ENCODE results near the gene ADAMTS14.

Gene ADAMTS14

DNA sequence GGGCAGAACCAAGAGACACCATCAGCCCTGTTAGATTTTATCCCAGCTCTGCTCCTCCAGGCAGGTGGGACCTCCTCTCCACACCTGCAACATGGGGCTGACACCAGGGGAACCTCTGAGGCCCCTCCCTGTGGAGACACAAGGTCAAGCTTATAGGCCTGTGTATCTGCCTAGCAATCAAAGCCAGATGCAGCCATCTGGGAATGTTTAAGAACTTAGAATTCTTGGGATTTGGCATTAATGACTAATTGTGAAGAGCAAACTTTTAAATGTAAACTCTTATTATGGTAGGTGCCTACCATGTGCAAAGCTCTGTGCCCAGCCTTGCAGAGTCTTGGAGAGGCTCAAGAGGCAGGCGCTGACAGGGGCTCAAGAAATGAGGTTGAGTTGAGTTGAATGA is 60.7 kb downstream of the ADAMTS14 start:
- no peak for DNase-seq

DNA sequence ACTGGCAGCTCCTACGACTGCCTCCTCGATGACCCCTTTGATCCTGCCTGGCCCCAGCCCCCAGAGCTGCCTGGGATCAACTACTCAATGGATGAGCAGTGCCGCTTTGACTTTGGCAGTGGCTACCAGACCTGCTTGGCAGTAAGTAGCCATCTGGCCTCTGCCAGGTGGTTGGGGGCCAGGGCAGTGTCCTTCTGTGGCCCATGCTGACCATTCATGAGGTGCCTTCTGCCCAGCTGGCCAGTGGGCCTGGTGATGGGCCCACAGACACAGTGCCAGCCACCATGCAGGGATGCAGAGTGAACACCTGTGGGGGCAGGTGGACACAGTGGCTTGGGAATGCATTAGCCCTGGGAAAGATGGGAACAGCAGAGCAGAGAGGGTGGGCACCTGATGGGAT is 62.9 kb downstream of the ADAMTS14 start:
- DNase-seq: no peak

GRCh38 chr10:70736525-70736924 is 64.2 kb downstream of the ADAMTS14 start:
- no peak for DNase-seq

DNA sequence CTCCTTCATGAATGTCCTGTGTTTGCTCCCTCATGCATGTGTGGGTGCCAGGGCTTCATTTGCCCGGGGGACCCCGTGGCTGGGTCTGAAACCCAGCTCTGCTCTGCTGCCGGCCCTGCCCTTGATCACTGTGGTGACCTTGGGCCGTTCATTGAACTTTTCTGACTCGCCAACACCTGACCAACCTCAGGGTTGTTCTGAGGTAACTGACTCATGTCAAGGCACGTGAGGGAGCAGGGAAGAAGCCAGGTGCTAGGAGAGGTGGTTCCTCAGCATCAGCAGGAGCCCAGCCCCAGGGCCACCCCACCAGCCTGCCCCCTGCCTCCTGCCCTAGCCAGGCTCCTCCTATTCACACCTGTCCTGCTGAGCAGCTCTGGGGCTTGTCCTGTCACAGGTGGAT is 64.9 kb downstream of the ADAMTS14 start:
- DNase-seq: no peak

DNA sequence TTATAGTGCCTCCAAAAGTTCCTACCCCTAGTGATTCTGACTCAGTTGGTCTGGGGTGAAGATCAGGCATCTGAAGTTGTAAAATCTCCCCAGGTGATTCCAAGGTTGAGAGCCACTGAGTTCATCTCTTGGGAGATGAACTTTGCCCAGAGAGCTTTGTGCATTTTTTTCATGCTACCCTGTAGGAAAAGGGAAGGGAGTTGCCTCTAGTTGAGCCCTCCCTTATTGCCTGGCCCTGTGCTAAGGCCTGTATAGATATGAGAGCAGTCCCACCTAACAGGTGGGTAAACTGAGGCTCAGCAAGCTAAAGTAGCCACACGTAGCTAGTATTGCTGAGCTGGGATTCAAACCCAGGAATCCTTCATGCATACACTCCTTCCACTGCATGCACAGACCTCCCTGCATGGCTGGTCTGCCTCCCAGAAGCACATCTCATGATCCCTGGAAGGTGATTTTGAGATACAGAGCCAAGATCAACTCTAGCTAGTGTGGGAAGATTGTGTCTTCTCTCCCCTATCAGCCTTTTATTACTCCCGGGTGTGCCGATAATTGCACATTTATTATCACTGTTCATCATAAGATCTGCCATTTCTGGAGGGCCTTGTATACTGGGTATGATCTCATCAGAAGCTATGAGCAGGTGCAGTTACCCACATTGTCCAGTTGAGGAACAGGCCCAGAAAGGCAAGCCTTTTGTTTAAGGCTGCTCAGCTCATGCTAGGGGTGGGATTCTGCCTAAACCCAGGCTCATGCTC is 65.9 kb downstream of the ADAMTS14 start:
- DNase-seq: no peak

- DNase-seq: no peak
Measured at GRCh38 chr10:70738761-70739121, 66.4 kb downstream of the ADAMTS14 start.

GRCh38 chr10:70740406-70741288 is 68.3 kb downstream of the ADAMTS14 start:
- DNase-seq: no peak

DNA sequence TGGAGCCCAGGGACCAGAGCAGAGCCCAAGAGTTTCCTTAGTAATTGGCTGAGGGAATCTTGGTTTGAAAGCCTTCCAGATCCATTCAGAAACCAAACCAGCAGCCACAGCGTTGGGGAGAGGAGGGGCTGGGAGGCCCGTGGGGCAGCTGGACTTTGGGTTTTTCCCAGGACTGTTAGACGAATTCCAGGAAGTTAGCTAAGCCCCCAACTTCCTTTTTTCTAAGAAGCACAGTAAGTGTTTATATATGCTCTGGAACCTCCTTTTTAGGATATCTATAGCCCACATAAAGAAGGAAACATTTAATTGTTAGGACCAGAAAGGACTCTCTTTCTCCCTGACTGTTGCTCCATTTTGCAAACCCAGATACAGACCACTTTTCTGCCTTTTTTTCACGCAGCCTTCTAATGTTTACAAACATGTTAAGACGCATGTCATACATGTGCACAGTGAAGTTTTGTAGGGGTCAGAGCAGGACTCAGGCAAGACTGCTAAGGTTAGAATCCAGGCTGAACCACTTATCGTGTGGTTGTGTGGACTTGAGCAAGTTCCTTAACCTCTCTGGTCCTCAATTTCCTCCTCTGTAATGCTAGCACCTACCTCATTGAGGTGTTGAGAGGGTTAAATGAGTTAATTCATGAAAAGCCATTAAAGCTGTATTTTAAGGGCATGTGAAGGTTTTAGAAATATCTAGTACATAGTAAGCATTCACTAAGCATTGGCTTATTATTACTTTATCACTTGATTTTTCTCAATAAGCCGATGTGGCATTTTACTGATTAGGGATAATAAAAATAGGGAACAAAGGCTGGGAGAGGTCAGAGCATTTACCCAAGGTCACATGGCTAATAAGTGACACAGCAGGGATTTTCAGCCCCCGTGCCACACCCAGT is 70.5 kb downstream of the ADAMTS14 start:
- no peak for DNase-seq

GRCh38 chr10:70743430-70743788 is 71.1 kb downstream of the ADAMTS14 start:
- DNase-seq: no peak

- DNase-seq: no peak
Measured at GRCh38 chr10:70743879-70744278, 71.6 kb downstream of the ADAMTS14 start.

DNA sequence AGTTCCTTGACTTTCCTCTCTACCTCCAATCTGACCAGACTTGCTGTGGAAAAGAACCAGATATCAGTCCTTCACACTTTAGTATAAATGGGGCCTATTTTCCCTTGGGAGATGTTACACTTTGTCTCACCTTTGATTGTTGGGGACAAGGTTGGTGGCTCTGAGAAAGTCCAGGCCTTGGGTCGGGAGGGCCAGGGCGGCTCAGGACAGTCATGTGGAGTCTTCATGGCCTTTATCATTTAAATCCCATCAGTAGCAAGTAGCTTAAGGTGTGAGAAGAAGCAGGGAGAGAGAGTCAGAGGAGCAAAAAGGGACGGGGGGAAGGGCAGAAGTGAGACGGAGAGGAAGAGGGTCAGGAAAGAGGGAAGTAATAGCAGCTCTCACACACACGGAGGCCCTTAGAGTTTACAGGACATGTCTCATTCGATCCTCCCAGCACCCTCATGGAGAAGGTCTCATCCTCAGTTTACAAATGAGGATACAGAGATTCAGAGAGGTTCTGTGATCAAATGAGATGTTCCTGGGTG is 72.4 kb downstream of the ADAMTS14 start:
- DNase-seq: no peak

DNA sequence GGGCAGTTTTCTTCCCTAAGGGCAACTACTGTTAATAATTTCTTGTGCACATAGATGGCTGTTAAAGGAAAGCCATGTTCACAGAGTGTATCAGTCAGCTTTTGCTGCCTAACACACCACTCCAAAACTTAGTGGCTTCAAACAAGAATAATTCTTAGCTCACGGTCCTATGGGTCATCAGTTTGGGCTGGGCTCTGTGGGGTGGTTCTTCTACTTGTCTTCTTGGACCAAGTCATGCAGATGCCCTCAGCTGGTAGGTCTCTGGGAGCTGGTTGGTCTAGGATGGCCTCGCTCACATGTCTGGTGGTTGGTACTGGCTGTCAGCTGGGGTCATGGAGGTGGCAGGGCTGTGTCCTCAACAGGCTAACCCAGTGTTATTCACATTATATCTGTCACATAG is 73.2 kb downstream of the ADAMTS14 start:
- DNase-seq: no peak

- no peak for DNase-seq
Measured at GRCh38 chr10:70747192-70747965, 75.1 kb downstream of the ADAMTS14 start.

DNA sequence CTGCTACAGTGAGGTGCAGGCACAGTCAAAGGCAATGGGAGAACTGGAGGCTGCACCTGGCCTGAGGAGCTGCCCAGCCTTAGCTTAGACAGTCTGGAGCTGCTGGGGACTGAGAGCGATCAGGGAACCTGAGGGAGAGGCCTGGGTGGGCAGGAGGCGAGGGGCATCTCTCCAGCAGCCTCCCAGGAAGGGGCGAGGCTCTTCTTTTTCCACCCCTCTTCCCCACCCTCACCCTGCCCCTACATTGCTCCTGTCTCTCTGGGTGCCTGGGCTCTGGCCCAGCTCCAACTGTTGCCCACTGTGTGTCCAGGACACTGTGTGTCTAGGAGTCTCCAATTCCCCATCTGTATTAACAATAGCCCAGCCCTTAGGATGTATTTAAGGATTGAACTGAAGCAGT is 76.0 kb downstream of the ADAMTS14 start:
- no peak for DNase-seq

DNA sequence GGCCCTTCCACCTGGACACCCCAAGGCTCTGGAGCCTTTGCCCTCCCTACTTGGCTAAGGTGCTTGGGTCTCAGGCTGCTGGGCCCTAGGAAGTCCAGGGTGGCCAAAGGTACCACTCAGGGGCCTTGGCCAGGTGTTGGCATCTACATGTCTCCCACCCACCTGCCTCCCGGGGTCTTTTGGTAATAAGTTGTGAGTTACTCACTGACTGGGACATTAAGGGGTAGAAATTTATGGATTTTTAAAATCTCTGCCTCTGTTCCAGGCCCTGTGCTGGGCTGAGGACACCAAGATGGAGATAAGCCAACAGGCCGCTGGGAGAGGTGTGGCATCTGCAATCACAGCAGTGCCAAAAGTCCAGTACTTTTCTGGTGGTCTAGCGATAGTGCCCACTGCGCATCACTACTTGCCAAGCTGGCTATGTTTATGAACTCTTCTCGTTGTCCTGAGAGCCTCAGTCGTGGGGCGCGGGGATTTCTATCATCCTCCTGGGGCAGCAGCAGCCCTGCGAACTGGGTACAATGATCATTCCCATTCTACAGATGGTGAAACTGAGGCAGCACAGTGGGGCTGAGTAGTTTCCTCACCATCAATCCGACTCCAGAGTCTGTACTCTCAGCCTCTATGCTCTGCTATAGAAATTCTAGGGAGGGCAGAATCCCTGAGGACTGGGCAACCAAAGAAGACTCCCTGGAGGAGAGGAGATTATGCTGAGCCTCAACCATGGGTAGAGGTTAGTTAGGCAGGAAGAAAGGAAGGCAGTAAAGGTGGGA is 76.7 kb downstream of the ADAMTS14 start:
- DNase-seq: no peak

DNA sequence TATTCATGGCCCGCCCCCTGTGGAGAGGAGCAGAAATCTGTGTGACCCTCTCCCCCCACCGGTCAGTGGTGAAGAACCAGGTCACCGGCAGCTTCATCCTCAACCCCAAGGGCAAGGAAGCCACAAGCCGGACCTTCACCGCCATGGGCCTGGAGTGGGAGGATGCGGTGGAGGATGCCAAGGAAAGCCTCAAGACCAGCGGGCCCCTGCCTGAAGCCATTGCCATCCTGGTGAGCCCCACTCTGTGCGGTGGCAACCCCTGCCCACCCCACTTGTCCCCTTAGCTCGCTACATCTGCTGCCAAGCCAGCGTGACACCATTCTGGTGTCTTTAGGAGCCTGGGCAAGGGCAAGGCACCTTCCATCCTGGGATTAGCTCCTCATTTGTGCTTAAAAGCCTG is 77.5 kb downstream of the ADAMTS14 start:
- DNase-seq: no peak

DNA sequence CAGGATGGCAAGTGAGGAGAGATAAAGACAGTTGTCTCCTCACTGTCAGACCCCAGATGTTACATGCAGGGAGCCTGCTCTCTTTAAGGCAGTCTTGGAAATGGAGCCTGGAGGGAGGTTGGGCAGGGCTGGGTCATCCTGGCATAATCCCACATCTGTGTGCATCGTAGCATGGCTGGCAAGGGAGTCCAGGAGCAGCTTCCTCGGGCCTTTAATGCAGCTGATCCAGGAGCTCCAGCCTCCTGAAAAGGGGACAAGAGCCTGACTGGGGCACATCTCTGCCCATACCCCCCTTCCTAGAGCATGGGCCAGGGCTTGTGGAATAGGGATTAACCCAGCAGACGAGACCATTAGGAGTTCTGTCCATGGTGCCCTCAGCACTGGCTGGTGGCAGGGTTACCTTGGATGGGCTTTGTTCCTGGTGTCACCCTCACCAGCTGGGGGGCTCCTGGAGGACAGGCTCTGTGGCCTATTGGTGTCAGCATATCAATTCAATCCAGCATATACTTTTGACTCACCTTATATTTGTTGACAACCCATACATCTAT is 77.9 kb downstream of the ADAMTS14 start:
- DNase-seq: no peak

GRCh38 chr10:70751356-70751755 is 79.0 kb downstream of the ADAMTS14 start:
- DNase-seq: no peak

- no peak for DNase-seq
Measured at GRCh38 chr10:70751991-70752390, 79.7 kb downstream of the ADAMTS14 start.

DNA sequence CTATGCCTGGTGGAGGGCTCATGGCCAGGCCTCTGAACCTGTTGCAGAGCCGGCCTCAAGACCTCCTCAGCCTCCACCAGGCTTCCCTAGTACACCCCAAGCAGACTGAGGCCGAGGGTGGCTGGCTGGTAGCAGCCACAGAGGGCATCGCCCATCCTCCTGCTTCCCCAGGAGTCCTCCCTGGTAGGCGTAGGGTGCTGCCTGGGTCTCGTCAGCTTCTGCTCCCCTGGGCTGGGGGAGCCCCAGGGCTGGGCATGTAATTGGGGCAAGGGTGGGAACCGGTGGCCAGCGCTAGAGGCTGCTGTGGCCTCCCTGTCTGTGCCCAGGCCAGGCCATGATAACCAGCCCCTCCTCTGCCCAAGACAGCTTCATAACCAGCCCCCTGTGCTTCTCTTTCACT is 80.3 kb downstream of the ADAMTS14 start:
- DNase-seq: no peak

- DNase-seq: no peak
Measured at GRCh38 chr10:70753026-70753663, 80.8 kb downstream of the ADAMTS14 start.
